ENCODE data around the gene CAND1.

- TF ChIP-seq MAX (IDR thresholded peaks at IDR 0.05; ENCODE audit: low read depth, low read length) (no peak), POLR2A (IDR thresholded peaks at IDR 0.05; ENCODE audit: extremely low read depth, insufficient read length) (no peak)
Observed at GRCh38 chr12:67299526-67299925, 30.4 kb downstream of the CAND1 start.
